Measurements from ENCODE around the gene FBXO46.
A peak's percentile ranks its signal among the peaks of the same experiment; 100 is the strongest.

The FBXO46 gene

DNA sequence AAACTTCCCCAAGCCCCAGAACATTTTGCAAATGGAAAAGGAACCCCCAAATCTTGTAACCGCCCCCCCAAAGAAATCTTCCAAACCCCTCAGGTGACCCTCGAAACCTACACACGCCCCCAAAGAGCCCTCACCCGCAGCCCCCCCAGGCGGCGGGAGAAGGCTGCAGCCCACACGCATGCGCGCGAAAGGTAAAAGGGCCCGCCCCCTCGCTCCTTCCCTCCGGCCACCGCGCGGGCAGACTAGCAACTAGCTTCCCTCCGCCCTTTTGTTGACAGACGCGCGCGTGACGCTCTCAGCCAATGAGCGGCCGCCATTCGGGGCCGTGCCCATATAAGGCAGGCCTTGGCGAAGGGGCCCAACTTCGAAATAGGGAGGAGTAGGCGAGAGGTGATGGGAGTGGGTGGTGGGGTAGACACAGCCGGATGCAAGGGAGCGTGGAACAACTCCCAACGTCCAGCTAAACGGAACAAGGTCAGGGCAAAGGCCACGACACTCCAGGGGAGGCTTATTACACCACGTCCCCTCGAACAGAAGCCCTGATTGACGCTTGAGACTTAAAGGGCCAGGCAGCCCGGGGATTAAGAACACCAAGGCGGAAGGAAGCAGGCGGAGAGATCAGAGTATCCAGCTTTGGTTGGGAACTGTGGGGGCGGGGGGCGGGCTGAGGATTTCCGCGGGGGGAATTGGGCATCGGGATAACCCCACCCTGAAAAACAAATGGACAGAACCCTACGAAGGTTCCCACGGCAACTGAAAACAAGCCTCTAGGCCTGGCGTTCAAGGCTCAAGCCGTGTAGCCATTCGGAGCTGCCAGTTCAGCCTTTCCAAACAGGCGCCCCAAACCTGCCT, 13.3 kb downstream of the FBXO46 start:
- TF ChIP-seq, protein P1, sequence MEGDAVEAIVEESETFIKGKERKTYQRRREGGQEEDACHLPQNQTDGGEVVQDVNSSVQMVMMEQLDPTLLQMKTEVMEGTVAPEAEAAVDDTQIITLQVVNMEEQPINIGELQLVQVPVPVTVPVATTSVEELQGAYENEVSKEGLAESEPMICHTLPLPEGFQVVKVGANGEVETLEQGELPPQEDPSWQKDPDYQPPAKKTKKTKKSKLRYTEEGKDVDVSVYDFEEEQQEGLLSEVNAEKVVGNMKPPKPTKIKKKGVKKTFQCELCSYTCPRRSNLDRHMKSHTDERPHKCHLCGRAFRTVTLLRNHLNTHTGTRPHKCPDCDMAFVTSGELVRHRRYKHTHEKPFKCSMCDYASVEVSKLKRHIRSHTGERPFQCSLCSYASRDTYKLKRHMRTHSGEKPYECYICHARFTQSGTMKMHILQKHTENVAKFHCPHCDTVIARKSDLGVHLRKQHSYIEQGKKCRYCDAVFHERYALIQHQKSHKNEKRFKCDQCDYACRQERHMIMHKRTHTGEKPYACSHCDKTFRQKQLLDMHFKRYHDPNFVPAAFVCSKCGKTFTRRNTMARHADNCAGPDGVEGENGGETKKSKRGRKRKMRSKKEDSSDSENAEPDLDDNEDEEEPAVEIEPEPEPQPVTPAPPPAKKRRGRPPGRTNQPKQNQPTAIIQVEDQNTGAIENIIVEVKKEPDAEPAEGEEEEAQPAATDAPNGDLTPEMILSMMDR (IDR thresholded peaks at IDR 0.05; ENCODE audit: low read depth, low read length), result no peak
- H3K4me3 ChIP-seq (ENCODE audit: low read depth, low read length), result peak overlapping the region; percentile 73

DNA sequence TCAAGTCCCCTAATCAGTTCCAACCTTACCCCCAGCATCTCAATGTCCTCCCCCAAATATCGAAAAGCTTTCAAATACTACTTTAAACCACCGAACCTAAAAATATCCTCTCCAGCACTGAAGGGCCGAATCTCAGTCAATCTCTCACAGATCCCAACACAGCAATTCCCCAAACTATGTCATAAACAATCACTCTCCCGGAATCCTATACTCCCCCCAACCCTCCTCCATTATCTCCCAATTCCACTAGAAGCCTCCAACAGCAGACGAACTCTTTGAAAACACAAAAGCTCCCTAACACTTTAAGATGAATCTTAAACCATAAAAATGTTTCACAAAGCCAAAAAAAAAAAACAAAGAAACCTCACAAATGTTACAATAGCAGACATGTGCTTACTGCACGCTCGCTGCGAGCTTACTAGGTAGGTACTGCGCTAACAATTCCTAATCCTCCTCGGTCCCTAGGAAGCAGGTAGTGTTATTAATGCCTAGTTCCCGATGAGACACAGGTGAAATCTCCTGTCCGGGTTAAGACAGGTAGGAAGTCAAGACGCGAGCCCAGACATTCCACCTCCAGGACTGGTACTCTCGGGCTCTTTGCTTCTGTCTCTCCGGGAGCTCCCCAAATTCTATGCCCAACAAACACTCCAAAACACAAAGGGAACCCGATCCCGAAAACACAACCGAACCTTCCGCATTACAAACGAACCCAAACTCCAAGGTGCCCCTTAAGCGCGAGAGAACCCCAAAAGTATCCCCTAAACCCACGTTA, 14.2 kb downstream of the FBXO46 start:
- H3K4me3 ChIP-seq (ENCODE audit: low read depth, low read length), result peak overlapping the region; percentile 73
- TF ChIP-seq, protein P1 (IDR thresholded peaks at IDR 0.05; ENCODE audit: low read depth, low read length), result no peak

DNA sequence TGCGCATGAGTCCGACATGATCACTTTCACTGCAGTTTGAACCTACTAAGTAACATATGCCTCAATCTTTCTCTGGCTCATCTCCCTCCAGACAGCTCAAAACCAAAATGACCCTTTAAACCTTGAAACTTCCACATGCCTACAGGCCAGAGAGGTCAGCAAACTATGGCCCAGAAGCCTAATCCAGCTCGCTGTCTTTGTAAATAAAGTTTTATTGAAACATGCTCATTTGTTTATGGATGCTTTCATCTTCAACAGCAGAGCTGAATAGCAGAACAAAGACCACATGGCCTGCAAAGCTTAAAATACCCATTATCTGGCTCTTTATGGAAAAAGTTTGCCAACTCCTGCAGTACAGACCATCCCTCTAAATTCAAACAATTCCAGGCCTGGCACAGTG, 15.6 kb downstream of the FBXO46 start:
- TF ChIP-seq, protein P1 (IDR thresholded peaks at IDR 0.05; ENCODE audit: low read depth, low read length), result no peak
- no peak overlapping the region for H3K4me3 ChIP-seq (ENCODE audit: low read depth, low read length)

DNA sequence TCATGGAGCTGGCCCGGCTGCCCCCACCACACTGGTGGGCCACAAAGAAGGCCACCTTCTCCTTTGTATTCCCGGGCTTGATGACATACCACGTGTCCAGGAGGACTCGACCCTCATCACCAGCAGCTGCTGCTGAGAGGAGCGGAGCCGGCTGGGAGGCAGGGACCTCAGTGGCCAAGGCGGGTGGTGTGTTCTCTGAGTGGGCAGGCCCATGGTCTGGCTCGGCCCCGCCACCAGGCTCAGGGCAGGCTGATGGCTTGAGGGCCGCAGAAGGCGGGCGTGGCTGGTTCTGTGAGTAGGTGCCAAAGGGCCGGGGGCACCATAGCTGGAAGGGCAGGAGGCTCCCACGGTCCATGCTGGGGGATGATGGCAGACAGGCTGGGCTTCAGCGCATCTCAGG, 17.6 kb downstream of the FBXO46 start:
- TF ChIP-seq, protein P1 (IDR thresholded peaks at IDR 0.05; ENCODE audit: low read depth, low read length), result no peak
- H3K4me3 ChIP-seq (ENCODE audit: low read depth, low read length), result no peak overlapping the region

DNA sequence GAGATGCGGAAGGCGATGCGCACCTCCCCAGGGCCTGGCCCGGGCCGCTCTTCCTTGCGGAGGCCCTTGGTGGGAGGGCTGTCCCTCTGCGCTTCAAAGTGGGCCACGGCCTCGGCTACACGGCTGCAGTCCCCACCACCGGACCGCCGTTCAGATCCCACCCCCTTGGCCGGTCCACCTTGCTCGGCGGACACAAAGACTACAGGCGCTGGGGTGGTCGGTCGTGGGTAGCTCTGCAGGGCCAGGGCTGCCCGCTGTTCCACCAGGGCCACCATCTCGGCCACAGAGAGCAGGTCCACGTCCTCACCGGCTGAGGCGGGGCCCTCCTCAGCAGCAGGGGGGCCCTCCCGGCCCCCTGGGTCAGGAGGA, 18.0 kb downstream of the FBXO46 start:
- H3K4me3 ChIP-seq (ENCODE audit: low read depth, low read length), result no peak overlapping the region
- TF ChIP-seq, protein P1 (IDR thresholded peaks at IDR 0.05; ENCODE audit: low read depth, low read length), result no peak

DNA sequence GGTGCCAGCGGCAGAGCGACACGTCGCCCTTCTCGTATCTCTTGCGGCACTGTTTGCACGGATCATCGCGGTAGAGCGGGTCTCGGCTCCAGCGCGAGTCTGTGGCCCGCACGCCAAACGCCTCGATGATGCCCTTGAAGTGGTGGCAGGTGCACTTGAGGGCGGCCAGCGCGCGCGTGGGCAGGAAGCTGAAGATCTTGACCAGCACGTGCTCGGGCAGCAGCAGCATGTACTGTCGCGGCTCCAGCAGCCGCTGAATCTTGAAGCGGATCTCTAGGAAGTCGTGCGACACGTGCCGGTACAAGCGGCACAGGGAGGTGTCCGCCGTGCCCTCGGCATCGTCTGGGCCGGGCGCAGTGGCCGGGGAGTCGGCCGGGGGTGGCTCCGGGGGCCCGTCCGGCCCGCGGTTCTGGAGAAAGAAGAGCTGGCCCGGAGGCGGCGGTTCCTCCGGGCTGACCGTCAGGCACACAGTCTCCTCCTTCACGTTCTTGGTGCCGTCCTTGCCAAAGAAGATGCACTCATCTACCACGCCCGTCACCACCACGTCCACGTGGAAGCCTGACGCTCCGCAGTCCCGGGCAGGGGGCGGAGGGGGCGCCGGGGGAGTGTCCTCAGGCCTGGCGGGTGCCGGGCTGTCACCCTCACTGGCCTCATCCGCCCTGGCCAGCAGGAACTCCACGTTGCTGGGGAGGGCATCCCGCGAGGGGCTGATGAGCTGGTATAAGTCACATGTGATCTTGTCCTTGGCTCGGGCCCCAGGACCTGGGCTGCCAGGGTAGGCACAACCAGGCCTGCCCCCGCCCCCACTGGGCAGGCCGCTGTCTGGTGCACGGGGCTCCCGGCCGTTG, 18.6 kb downstream of the FBXO46 start:
- no peak overlapping the region for H3K4me3 ChIP-seq (ENCODE audit: low read depth, low read length)
- TF ChIP-seq, protein P1 (IDR thresholded peaks at IDR 0.05; ENCODE audit: low read depth, low read length), result no peak
